Measurements from ENCODE around the gene EML6. TPM values are rescaled to one million over a fixed set of nuclear protein-coding genes. Genes with fewer than 3 reads are reported as not detected.

EML6 gene
- total RNA-seq, 1 donor from 2014 or later = 0.90 TPM

DNA sequence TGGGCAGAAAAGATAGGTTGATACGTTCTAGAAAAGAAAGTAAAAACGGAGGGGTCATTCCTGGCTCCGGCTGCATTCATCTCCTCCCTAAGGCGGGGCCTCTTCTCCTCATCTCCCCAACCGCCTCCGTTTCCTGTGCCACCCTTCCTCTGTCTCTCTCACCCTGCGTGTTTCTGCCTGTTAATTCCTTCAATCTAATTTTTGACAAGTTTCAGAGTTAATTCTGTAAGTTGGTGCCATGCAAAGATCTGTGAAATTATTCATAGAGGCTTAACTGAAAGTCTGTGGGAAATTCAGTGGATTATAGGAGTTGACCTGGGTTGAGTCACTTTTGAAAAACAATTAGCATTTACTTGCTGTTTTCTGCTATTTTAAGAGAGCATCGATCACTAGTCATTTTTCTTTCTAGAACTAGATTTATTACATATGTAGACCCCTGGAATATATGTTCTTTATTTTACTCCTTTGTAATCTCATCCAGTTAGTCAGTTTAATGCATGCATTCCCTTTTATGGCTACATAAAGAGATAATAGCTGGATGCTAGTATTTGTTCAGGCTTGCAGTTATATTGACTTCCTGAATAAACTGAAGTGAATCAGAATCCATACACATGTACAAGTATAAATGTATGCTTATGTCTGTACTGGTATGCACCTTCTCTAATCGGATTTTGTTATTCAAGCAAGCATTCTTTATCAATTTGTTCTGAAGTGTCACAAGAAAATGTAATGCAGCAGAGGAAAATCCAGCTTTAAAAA, 91.1 kb downstream of the EML6 start:
- H3K36me3 Mint-ChIP-seq (ENCODE audit: low read depth, unreplicated experiment) = no peaks in the 10 kb centered on the region
- H3K4me1 Mint-ChIP-seq (ENCODE audit: unreplicated experiment) = peaks cover 2% of the 10 kb centered on the region
- H3K9me3 Mint-ChIP-seq (ENCODE audit: unreplicated experiment) = no peaks in the 10 kb centered on the region
- TF ChIP-seq, protein P1, sequence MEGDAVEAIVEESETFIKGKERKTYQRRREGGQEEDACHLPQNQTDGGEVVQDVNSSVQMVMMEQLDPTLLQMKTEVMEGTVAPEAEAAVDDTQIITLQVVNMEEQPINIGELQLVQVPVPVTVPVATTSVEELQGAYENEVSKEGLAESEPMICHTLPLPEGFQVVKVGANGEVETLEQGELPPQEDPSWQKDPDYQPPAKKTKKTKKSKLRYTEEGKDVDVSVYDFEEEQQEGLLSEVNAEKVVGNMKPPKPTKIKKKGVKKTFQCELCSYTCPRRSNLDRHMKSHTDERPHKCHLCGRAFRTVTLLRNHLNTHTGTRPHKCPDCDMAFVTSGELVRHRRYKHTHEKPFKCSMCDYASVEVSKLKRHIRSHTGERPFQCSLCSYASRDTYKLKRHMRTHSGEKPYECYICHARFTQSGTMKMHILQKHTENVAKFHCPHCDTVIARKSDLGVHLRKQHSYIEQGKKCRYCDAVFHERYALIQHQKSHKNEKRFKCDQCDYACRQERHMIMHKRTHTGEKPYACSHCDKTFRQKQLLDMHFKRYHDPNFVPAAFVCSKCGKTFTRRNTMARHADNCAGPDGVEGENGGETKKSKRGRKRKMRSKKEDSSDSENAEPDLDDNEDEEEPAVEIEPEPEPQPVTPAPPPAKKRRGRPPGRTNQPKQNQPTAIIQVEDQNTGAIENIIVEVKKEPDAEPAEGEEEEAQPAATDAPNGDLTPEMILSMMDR (IDR thresholded peaks at IDR 0.05; ENCODE audit: unreplicated experiment) = no peak
- no peak overlapping the region for H3K4me3 Mint-ChIP-seq (ENCODE audit: unreplicated experiment)
- H3K27me3 Mint-ChIP-seq (ENCODE audit: unreplicated experiment) = no peaks in the 10 kb centered on the region
- no peak overlapping the region for H3K27ac Mint-ChIP-seq (ENCODE audit: unreplicated experiment)
- DNase-seq (ENCODE audit: low spot score) = no peak

DNA sequence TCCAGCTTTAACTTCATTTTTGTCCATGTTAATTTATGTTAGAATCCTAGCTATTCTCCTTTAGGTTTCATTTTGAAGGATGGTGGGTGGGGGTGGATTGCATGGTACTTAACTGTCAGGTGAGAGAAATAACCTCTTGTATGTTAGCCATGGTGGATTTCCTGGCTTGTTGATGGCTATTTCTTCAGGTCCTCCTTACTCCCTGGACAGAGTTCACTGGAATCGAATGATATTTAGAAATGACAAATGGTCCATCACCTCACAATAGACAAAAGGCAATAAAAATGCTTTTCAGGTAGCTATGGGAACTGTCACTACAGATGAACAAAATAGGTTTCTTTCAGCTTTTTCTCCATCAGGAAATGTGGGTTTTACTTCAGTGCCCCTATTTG, 91.7 kb downstream of the EML6 start:
- no peaks in the 10 kb centered on the region for H3K36me3 Mint-ChIP-seq (ENCODE audit: low read depth, unreplicated experiment)
- TF ChIP-seq, protein P1 (IDR thresholded peaks at IDR 0.05; ENCODE audit: unreplicated experiment) = no peak
- H3K4me1 Mint-ChIP-seq (ENCODE audit: unreplicated experiment) = peaks cover 2% of the 10 kb centered on the region
- DNase-seq (ENCODE audit: low spot score) = no peak
- no peaks in the 10 kb centered on the region for H3K27me3 Mint-ChIP-seq (ENCODE audit: unreplicated experiment)
- H3K27ac Mint-ChIP-seq (ENCODE audit: unreplicated experiment) = no peak overlapping the region
- no peak overlapping the region for H3K4me3 Mint-ChIP-seq (ENCODE audit: unreplicated experiment)
- H3K9me3 Mint-ChIP-seq (ENCODE audit: unreplicated experiment) = no peaks in the 10 kb centered on the region

DNA sequence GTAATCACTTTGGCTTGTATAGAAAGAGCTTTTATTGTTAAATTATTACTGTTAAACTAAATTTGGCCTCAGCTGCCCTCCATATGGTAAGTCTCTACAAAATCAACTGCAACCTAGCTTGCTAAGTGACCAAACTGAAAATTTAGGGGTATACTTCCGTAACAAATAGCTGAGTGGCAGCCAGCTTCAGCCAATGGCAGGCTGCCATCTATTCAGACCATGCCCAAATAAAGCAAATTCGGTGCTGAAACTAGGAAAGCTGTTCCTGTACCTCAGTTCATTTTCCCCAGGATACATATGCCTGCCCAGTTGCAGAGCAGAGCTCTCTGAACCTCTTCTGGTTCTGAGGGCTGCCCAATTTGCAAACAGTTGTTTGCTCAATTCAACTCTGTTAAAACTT, 94.8 kb downstream of the EML6 start:
- DNase-seq (ENCODE audit: low spot score) = no peak
- H3K9me3 Mint-ChIP-seq (ENCODE audit: unreplicated experiment) = no peaks in the 10 kb centered on the region
- no peaks in the 10 kb centered on the region for H3K27me3 Mint-ChIP-seq (ENCODE audit: unreplicated experiment)
- H3K4me1 Mint-ChIP-seq (ENCODE audit: unreplicated experiment) = peaks cover 2% of the 10 kb centered on the region
- H3K36me3 Mint-ChIP-seq (ENCODE audit: low read depth, unreplicated experiment) = no peaks in the 10 kb centered on the region
- TF ChIP-seq, protein P1 (IDR thresholded peaks at IDR 0.05; ENCODE audit: unreplicated experiment) = no peak
- no peak overlapping the region for H3K4me3 Mint-ChIP-seq (ENCODE audit: unreplicated experiment)
- H3K27ac Mint-ChIP-seq (ENCODE audit: unreplicated experiment) = no peak overlapping the region

DNA sequence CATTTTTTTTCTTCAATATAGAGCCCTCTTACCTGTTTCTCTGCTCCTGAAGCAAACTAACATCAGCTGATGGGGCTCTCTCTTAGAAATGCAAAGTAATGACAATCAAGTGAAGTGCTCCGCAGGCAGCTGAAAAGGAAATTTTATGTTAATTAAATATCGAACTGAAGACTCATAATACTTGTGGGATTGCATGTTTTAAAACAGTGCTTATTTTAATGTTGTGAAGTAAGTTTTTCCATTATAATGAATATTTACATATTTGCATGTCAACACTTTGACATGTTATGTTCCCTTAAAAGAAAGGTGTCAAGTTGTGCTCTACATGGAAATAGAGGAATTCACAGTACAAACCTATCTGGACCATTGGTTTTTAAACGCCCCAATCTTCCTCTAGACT, 97.1 kb downstream of the EML6 start:
- H3K27me3 Mint-ChIP-seq (ENCODE audit: unreplicated experiment) = no peaks in the 10 kb centered on the region
- no peaks in the 10 kb centered on the region for H3K36me3 Mint-ChIP-seq (ENCODE audit: low read depth, unreplicated experiment)
- TF ChIP-seq, protein P1 (IDR thresholded peaks at IDR 0.05; ENCODE audit: unreplicated experiment) = no peak
- H3K4me1 Mint-ChIP-seq (ENCODE audit: unreplicated experiment) = no peaks in the 10 kb centered on the region
- no peak overlapping the region for H3K27ac Mint-ChIP-seq (ENCODE audit: unreplicated experiment)
- no peak overlapping the region for H3K4me3 Mint-ChIP-seq (ENCODE audit: unreplicated experiment)
- no peaks in the 10 kb centered on the region for H3K9me3 Mint-ChIP-seq (ENCODE audit: unreplicated experiment)
- no peak for DNase-seq (ENCODE audit: low spot score)

DNA sequence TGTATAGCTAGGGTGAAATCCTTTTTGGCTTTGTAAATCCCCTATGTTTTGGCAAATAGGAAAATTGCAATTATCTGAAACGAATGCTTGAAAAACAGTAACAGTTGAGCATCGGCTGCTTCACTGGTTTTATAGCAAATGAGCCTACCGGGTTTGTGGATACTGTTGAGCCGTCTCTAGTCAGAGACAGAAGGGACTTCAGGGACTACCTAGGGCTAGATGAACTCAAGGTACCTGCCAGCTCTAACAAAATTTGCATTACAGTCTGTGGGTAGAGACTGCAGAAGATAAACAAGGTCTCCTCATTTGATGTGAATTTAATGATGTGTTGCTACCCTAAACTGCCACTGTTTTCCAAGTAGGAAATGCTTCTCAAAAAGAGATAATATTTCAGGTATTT, 101.1 kb downstream of the EML6 start:
- Mint-ChIP-seq H3K4me3 (ENCODE audit: unreplicated experiment) (no peak overlapping the region), H3K27me3 (ENCODE audit: unreplicated experiment) (no peaks in the 10 kb centered on the region), H3K36me3 (ENCODE audit: low read depth, unreplicated experiment) (no peaks in the 10 kb centered on the region), H3K4me1 (ENCODE audit: unreplicated experiment) (no peaks in the 10 kb centered on the region), H3K27ac (ENCODE audit: unreplicated experiment) (no peak overlapping the region), H3K9me3 (ENCODE audit: unreplicated experiment) (no peaks in the 10 kb centered on the region)
- TF ChIP-seq, protein P1 (IDR thresholded peaks at IDR 0.05; ENCODE audit: unreplicated experiment) = no peak
- DNase-seq (ENCODE audit: low spot score) = no peak
